GM19238 (cell line): ENCODE measurements around the gene CERS5.
A peak's percentile ranks its signal among the peaks of the same experiment; 100 is the strongest.

Experiments
- DNase-seq: peaks from one replicate; pipeline ENCODE4 v3.0.0; 2011; ENCODE audit warnings: low spot score; ENCODE audit not compliant: insufficient read length

Gene CERS5

GRCh38 chr12:50132505-50133135 is 34.5 kb downstream of the CERS5 start:
- no peak for DNase-seq

GRCh38 chr12:50129290-50129689 is 37.9 kb downstream of the CERS5 start:
- no peak for DNase-seq

- DNase-seq = no peak
These were observed 39.6 kb downstream of the CERS5 start for GRCh38 chr12:50127546-50127945.

GRCh38 chr12:50123203-50123602 is 44.0 kb downstream of the CERS5 start:
- no peak for DNase-seq

GRCh38 chr12:50121641-50122040 is 45.5 kb downstream of the CERS5 start:
- DNase-seq = no peak

GRCh38 chr12:50120953-50121352 is 46.2 kb downstream of the CERS5 start:
- no peak for DNase-seq

GRCh38 chr12:50120521-50120920 is 46.6 kb downstream of the CERS5 start:
- DNase-seq = no peak

- DNase-seq = no peak
These were observed 47.8 kb downstream of the CERS5 start for GRCh38 chr12:50119387-50119786.

GRCh38 chr12:50117057-50117622 is 50.0 kb downstream of the CERS5 start:
- DNase-seq = no peak

GRCh38 chr12:50112456-50113218 is 54.5 kb downstream of the CERS5 start:
- no peak for DNase-seq

- peak; percentile 91 for DNase-seq
These were observed 55.3 kb downstream of the CERS5 start, which contains the start of gene COX14 for GRCh38 chr12:50111693-50112455. Gene COX14, plus strand, starts transcription at chr12:50112236. Its CDS starts 7,808 bp downstream, at chr12:50120044.

- no peak for DNase-seq
These were observed 55.8 kb downstream of the CERS5 start for GRCh38 chr12:50111395-50111692.

- peak; percentile 27 for DNase-seq
These were observed 56.3 kb downstream of the CERS5 start for GRCh38 chr12:50110762-50111351.

GRCh38 chr12:50110127-50110761 is 56.9 kb downstream of the CERS5 start:
- peak; percentile 68 for DNase-seq

- no peak for DNase-seq
These were observed 57.9 kb downstream of the CERS5 start for GRCh38 chr12:50109319-50109718.

GRCh38 chr12:50107416-50108268 is 59.5 kb downstream of the CERS5 start:
- DNase-seq = no peak

- no peak for DNase-seq
These were observed 60.3 kb downstream of the CERS5 start for GRCh38 chr12:50106907-50107306.

GRCh38 chr12:50105913-50106450 is 61.2 kb downstream of the CERS5 start:
- no peak for DNase-seq

- DNase-seq = no peak
These were observed 62.5 kb downstream of the CERS5 start for GRCh38 chr12:50104417-50105366.
